Measurements from ENCODE around the gene CPNE4. TPM values are rescaled to one million over a fixed set of nuclear protein-coding genes. Genes with fewer than 3 reads are reported as not detected.

The CPNE4 gene
- total RNA-seq, 1 experiment from 2014 or later, result 0.41 TPM

- no peaks in the 10 kb centered on the region for H3K4me1 Mint-ChIP-seq (ENCODE audit: low read depth, unreplicated experiment)
- BruUV-seq (replicated peaks), result no TSS peak
- no peak overlapping the region for H3K4me3 ChIP-seq (ENCODE audit: low read depth, low read length)
- no peaks in the 10 kb centered on the region for H3K9me3 ChIP-seq
- no peaks in the 10 kb centered on the region for H3K36me3 ChIP-seq (ENCODE audit: control insufficient read depth, insufficient read depth, low read length)
- no peak overlapping the region for H3K4me3 Mint-ChIP-seq (ENCODE audit: unreplicated experiment)
- POLR2A ChIA-PET, result no interaction called here
- CTCF ChIA-PET, result no interaction called here
- no peaks in the 10 kb centered on the region for H3K36me3 Mint-ChIP-seq (ENCODE audit: insufficient read depth, unreplicated experiment)
- no peaks in the 10 kb centered on the region for H3K4me1 ChIP-seq
- intact Hi-C loops (cut with micrococcal nuclease; ENCODE audit: unreplicated experiment), result no loop called here
- no peak for DNase-seq
- TF ChIP-seq CTCF (IDR thresholded peaks at IDR 0.05; ENCODE audit: insufficient read depth in 1 of 2, low read depth in 1 of 2, low read length in 1 of 2, severe bottlenecking in 1 of 2, unreplicated experiment in 1 of 2), result no peak
- no peaks in the 10 kb centered on the region; the same call in 1 of the 2 replicates for H3K27me3 ChIP-seq (replicated peaks; ENCODE audit: control insufficient read depth, insufficient read depth, low read length)
- H3K27me3 Mint-ChIP-seq (ENCODE audit: insufficient read depth, unreplicated experiment), result peaks cover 4% of the 10 kb centered on the region
- H3K27ac Mint-ChIP-seq (ENCODE audit: unreplicated experiment), result no peak overlapping the region
- H3K9me3 Mint-ChIP-seq (ENCODE audit: unreplicated experiment), result no peaks in the 10 kb centered on the region
Measured at GRCh38 chr3:131733086-131733841, 301.6 kb downstream of the CPNE4 start.

- Histone ChIP-seq H3K27me3 (replicated peaks; ENCODE audit: control insufficient read depth, insufficient read depth, low read length) (no peaks in the 10 kb centered on the region; the same call in 1 of the 2 replicates), H3K4me1 (no peaks in the 10 kb centered on the region), H3K9me3 (no peaks in the 10 kb centered on the region), H3K4me3 (ENCODE audit: low read depth, low read length) (no peak overlapping the region), H3K36me3 (ENCODE audit: control insufficient read depth, insufficient read depth, low read length) (no peaks in the 10 kb centered on the region)
- DNase-seq, result no peak
- POLR2A ChIA-PET, result no interaction called here
- TF ChIP-seq CTCF (IDR thresholded peaks at IDR 0.05; ENCODE audit: insufficient read depth in 1 of 2, low read depth in 1 of 2, low read length in 1 of 2, severe bottlenecking in 1 of 2, unreplicated experiment in 1 of 2), result no peak
- no peak overlapping the region for H3K4me3 Mint-ChIP-seq (ENCODE audit: unreplicated experiment)
- CTCF ChIA-PET, result no interaction called here
- peaks cover 4% of the 10 kb centered on the region for H3K27me3 Mint-ChIP-seq (ENCODE audit: insufficient read depth, unreplicated experiment)
- no peak overlapping the region for H3K27ac Mint-ChIP-seq (ENCODE audit: unreplicated experiment)
- H3K9me3 Mint-ChIP-seq (ENCODE audit: unreplicated experiment), result no peaks in the 10 kb centered on the region
- no peaks in the 10 kb centered on the region for H3K36me3 Mint-ChIP-seq (ENCODE audit: insufficient read depth, unreplicated experiment)
- no peaks in the 10 kb centered on the region for H3K4me1 Mint-ChIP-seq (ENCODE audit: low read depth, unreplicated experiment)
- BruUV-seq (replicated peaks), result no TSS peak
- intact Hi-C loops (cut with micrococcal nuclease; ENCODE audit: unreplicated experiment), result no loop called here
Measured at GRCh38 chr3:131731709-131732108, 303.1 kb downstream of the CPNE4 start.

GRCh38 chr3:131730581-131730980 is 304.2 kb downstream of the CPNE4 start:
- BruUV-seq (replicated peaks), result no TSS peak
- no peaks in the 10 kb centered on the region for H3K36me3 Mint-ChIP-seq (ENCODE audit: insufficient read depth, unreplicated experiment)
- TF ChIP-seq CTCF (IDR thresholded peaks at IDR 0.05; ENCODE audit: insufficient read depth in 1 of 2, low read depth in 1 of 2, low read length in 1 of 2, severe bottlenecking in 1 of 2, unreplicated experiment in 1 of 2), result no peak
- POLR2A ChIA-PET, result no interaction called here
- H3K4me1 Mint-ChIP-seq (ENCODE audit: low read depth, unreplicated experiment), result no peaks in the 10 kb centered on the region
- no peaks in the 10 kb centered on the region for H3K9me3 Mint-ChIP-seq (ENCODE audit: unreplicated experiment)
- peaks cover 4% of the 10 kb centered on the region for H3K27me3 Mint-ChIP-seq (ENCODE audit: insufficient read depth, unreplicated experiment)
- no peaks in the 10 kb centered on the region; the same call in 1 of the 2 replicates for H3K27me3 ChIP-seq (replicated peaks; ENCODE audit: control insufficient read depth, insufficient read depth, low read length)
- no peaks in the 10 kb centered on the region for H3K9me3 ChIP-seq
- no peak overlapping the region for H3K27ac Mint-ChIP-seq (ENCODE audit: unreplicated experiment)
- H3K4me1 ChIP-seq, result no peaks in the 10 kb centered on the region
- intact Hi-C loops (cut with micrococcal nuclease; ENCODE audit: unreplicated experiment), result no loop called here
- no peak overlapping the region for H3K4me3 Mint-ChIP-seq (ENCODE audit: unreplicated experiment)
- H3K4me3 ChIP-seq (ENCODE audit: low read depth, low read length), result no peak overlapping the region
- CTCF ChIA-PET, result no interaction called here
- no peak for DNase-seq
- no peaks in the 10 kb centered on the region for H3K36me3 ChIP-seq (ENCODE audit: control insufficient read depth, insufficient read depth, low read length)
